ENCODE results near the gene RIPOR3.
"Not testable (repeated sequence)": the region's sequence is repeated elsewhere in the genome, so short reads cannot be mapped to it uniquely, and the experiment has no call there.

RIPOR3 gene

GRCh38 chr20:50673466-50674137 lies 17.7 kb downstream of the RIPOR3 start:
- H3K4me1 Mint-ChIP-seq (ENCODE audit: low read depth): no peaks in the 10 kb centered on the region
- H3K9me3 Mint-ChIP-seq: no peaks in the 10 kb centered on the region
- intact Hi-C loops (cut with micrococcal nuclease): no loop called here
- H3K27ac Mint-ChIP-seq: no peak overlapping the region
- no peak overlapping the region for H3K4me3 Mint-ChIP-seq
- H3K36me3 Mint-ChIP-seq (ENCODE audit: low read depth): no peaks in the 10 kb centered on the region
- peaks cover 2% of the 10 kb centered on the region for H3K27me3 Mint-ChIP-seq

DNA sequence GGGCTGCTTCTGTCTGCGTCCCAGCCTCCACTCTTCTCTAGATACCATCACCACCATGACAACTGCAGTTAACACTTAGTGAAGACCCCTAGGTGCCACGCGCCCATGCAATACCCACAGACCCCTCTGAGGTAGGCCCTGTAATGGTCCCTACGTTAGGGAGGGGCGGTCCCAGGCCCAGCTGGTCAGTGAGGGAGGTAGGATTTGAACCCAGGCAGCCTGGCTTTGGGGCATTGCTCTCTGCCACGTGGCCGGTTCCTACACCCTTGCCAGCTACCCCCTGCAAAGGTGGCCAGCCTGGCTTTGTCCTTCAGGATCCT lies 18.2 kb downstream of the RIPOR3 start:
- Mint-ChIP-seq H3K4me1 (ENCODE audit: low read depth) (no peaks in the 10 kb centered on the region), H3K27me3 (peaks cover 2% of the 10 kb centered on the region), H3K36me3 (ENCODE audit: low read depth) (no peaks in the 10 kb centered on the region), H3K4me3 (no peak overlapping the region), H3K27ac (no peak overlapping the region), H3K9me3 (no peaks in the 10 kb centered on the region)
- intact Hi-C loops (cut with micrococcal nuclease): no loop called here

- intact Hi-C loops (cut with micrococcal nuclease): no loop called here
- Mint-ChIP-seq H3K27ac (no peak overlapping the region), H3K9me3 (no peaks in the 10 kb centered on the region), H3K27me3 (peaks cover 2% of the 10 kb centered on the region), H3K36me3 (ENCODE audit: low read depth) (no peaks in the 10 kb centered on the region), H3K4me3 (no peak overlapping the region), H3K4me1 (ENCODE audit: low read depth) (no peaks in the 10 kb centered on the region)
Measured at GRCh38 chr20:50672400-50673145, 18.8 kb downstream of the RIPOR3 start.

GRCh38 chr20:50671626-50672025 lies 19.7 kb downstream of the RIPOR3 start:
- intact Hi-C loops (cut with micrococcal nuclease): no loop called here
- no peaks in the 10 kb centered on the region for H3K9me3 Mint-ChIP-seq
- H3K36me3 Mint-ChIP-seq (ENCODE audit: low read depth): no peaks in the 10 kb centered on the region
- H3K4me1 Mint-ChIP-seq (ENCODE audit: low read depth): no peaks in the 10 kb centered on the region
- no peak overlapping the region for H3K27ac Mint-ChIP-seq
- no peak overlapping the region for H3K4me3 Mint-ChIP-seq
- peaks cover 2% of the 10 kb centered on the region for H3K27me3 Mint-ChIP-seq

- H3K4me1 Mint-ChIP-seq (ENCODE audit: low read depth); H3K36me3 Mint-ChIP-seq (ENCODE audit: low read depth); H3K27me3 Mint-ChIP-seq; H3K27ac Mint-ChIP-seq; H3K4me3 Mint-ChIP-seq; H3K9me3 Mint-ChIP-seq; intact Hi-C loops (cut with micrococcal nuclease): not testable (repeated sequence)
Measured at GRCh38 chr20:50671010-50671409, 20.3 kb downstream of the RIPOR3 start.

DNA sequence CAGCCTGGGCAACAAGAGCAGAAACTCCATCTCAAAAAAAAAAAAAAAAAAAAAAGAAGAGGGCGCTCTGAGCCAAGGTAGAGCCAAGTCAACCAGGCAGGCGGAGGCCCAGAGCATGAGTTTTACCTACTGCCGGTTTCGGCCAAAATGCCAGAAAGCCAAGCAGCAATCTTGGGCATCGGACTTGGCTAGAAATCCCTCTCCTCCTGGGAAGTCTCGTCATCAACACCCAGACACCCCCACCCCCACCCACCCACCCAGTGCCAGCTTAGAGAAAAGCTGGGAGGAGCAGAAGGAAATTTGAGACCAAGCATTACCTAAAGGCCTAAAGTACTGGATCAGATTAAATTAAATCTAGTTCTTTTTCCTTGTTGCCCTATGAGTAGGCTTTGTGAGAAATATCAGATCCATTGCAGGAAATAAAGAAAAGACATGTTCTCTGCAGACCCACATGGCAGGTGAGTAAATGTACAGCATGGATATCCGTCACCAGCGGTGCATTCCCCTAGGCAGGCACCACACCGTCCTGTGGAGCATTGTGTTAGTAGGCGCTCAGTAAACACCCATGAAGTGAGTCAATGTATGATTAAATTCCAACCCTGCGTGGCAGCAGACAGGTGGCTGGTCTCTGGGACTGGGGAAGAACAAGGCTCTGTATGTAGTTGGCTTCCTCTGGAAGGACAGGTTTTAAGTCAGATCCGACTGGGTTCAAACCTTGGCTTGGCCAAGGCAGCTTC lies 21.0 kb downstream of the RIPOR3 start:
- H3K36me3 Mint-ChIP-seq (ENCODE audit: low read depth): no peaks in the 10 kb centered on the region
- H3K27ac Mint-ChIP-seq: no peak overlapping the region
- intact Hi-C loops (cut with micrococcal nuclease): no loop called here
- H3K27me3 Mint-ChIP-seq: peaks cover 2% of the 10 kb centered on the region
- H3K9me3 Mint-ChIP-seq: no peaks in the 10 kb centered on the region
- no peak overlapping the region for H3K4me3 Mint-ChIP-seq
- H3K4me1 Mint-ChIP-seq (ENCODE audit: low read depth): no peaks in the 10 kb centered on the region

- intact Hi-C loops (cut with micrococcal nuclease): no loop called here
- Mint-ChIP-seq H3K36me3 (ENCODE audit: low read depth) (no peaks in the 10 kb centered on the region), H3K4me1 (ENCODE audit: low read depth) (no peaks in the 10 kb centered on the region), H3K9me3 (no peaks in the 10 kb centered on the region), H3K27ac (no peak overlapping the region), H3K4me3 (no peak overlapping the region), H3K27me3 (peaks cover 2% of the 10 kb centered on the region)
Measured at GRCh38 chr20:50668798-50669197, 22.5 kb downstream of the RIPOR3 start.

DNA sequence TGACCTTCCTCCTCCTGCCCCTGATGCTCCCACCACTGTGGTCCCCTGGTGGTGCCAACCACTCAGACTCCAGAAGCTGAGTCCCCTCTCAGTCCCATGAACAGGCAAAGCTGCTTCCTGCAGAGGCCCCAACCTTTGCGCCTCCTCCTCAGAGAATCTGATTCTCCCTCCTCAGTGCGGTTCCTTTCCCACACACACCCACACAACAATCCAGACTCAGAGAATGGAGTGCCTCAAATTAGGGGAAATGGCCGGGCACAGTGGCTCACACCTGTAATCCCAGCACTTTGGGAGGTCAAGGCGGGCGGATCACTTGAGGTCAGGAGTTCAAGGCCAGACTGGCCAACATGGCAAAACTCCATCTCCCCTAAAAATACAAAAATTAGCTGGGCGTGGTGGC lies 23.0 kb downstream of the RIPOR3 start:
- intact Hi-C loops (cut with micrococcal nuclease): no loop called here
- H3K27ac Mint-ChIP-seq: no peak overlapping the region
- peaks cover 2% of the 10 kb centered on the region for H3K27me3 Mint-ChIP-seq
- no peaks in the 10 kb centered on the region for H3K36me3 Mint-ChIP-seq (ENCODE audit: low read depth)
- H3K4me1 Mint-ChIP-seq (ENCODE audit: low read depth): no peaks in the 10 kb centered on the region
- no peak overlapping the region for H3K4me3 Mint-ChIP-seq
- no peaks in the 10 kb centered on the region for H3K9me3 Mint-ChIP-seq

DNA sequence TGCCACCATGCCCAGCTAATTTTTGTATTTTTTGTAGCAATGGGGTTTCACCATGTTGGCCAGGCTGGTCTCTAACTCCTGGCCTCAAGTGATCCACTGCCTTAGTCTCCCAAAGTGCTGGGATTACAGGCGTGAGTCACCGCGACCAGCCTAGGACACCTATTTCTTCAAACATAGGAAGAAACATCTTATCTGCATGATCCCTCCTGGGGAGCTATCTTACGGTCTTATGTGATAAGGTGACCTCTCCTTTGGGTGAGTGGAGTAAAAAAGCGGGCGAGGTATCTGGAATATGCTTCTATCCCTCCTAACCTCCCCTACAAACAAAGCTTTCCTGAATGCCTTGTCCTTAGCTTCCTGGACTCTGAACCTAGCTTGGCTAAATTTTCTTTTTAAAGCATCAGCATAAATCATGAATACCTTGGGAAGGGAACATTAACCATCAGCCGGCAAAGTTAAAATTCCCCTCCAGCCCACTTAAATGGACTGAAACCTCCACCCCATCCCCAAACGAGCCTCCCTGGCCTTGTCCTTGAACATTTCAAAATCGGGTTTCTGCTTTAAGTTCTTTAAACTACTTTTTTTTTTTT lies 24.5 kb downstream of the RIPOR3 start:
- no peaks in the 10 kb centered on the region for H3K4me1 Mint-ChIP-seq (ENCODE audit: low read depth)
- peaks cover 2% of the 10 kb centered on the region for H3K27me3 Mint-ChIP-seq
- no peaks in the 10 kb centered on the region for H3K9me3 Mint-ChIP-seq
- no peaks in the 10 kb centered on the region for H3K36me3 Mint-ChIP-seq (ENCODE audit: low read depth)
- no peak overlapping the region for H3K4me3 Mint-ChIP-seq
- no peak overlapping the region for H3K27ac Mint-ChIP-seq
- intact Hi-C loops (cut with micrococcal nuclease): no loop called here

DNA sequence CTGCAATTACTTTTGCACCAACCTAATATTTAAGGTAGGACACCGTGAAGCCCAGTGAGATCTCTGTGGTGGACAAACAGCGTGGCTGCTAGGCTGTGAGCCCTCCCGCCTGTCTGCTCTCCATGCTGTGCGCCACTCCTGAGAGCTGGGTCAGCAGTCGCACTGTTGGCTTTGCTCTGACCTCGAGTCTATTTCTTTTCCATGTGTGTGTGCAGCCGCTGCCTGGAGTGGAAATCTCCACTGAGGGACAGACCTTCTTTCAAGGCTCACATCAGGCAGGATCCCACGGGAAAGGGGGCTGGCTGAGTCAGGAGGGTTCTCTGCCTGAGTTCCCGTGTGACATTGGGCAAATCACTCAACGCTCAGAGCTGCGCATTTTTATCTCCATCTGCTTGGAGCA lies 27.1 kb downstream of the RIPOR3 start:
- no peak overlapping the region for H3K4me3 Mint-ChIP-seq
- intact Hi-C loops (cut with micrococcal nuclease): no loop called here
- H3K4me1 Mint-ChIP-seq (ENCODE audit: low read depth): peaks cover 5% of the 10 kb centered on the region
- H3K27ac Mint-ChIP-seq: no peak overlapping the region
- no peaks in the 10 kb centered on the region for H3K9me3 Mint-ChIP-seq
- H3K27me3 Mint-ChIP-seq: peaks cover 3% of the 10 kb centered on the region
- no peaks in the 10 kb centered on the region for H3K36me3 Mint-ChIP-seq (ENCODE audit: low read depth)

- H3K9me3 Mint-ChIP-seq: no peaks in the 10 kb centered on the region
- H3K27ac Mint-ChIP-seq: no peak overlapping the region
- H3K4me1 Mint-ChIP-seq (ENCODE audit: low read depth): peaks cover 5% of the 10 kb centered on the region
- H3K4me3 Mint-ChIP-seq: no peak overlapping the region
- no peaks in the 10 kb centered on the region for H3K36me3 Mint-ChIP-seq (ENCODE audit: low read depth)
- intact Hi-C loops (cut with micrococcal nuclease): no loop called here
- peaks cover 3% of the 10 kb centered on the region for H3K27me3 Mint-ChIP-seq
Measured at GRCh38 chr20:50663095-50663821, 28.1 kb downstream of the RIPOR3 start.

DNA sequence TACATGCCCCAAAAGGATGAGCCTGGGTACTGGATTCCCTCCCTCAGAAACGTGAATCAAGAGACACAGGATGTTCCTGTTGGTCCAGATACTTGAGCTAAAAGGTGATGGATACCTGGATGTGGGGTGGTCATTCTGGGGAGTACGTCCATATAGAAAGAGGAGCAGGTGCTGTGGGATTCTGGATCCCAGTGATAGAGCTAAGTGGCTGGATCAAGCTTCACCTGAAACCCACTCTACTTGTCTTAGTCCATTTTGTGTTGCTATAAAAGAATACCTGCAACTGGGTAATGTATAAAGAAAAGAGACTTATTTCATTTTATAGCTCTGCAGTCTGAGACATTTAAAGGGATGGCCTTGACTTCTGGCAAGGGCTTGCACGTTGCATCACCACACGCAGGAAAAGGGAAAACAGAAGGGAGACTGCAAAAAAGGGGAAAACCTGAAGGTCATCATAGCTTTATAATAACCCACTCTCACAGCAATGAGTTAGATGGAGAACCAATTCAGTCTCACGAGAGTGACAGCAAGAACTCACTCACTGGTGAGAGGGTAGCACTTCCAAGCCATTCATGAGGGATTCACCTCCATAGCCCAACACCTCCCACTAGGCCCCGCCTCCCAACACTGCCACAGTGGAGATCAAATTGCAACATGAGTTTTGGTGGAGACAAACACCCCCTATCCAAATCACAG lies 31.2 kb downstream of the RIPOR3 start:
- Mint-ChIP-seq H3K27me3 (peaks cover 3% of the 10 kb centered on the region), H3K27ac (no peak overlapping the region), H3K4me1 (ENCODE audit: low read depth) (peaks cover 5% of the 10 kb centered on the region), H3K4me3 (no peak overlapping the region), H3K36me3 (ENCODE audit: low read depth) (no peaks in the 10 kb centered on the region), H3K9me3 (no peaks in the 10 kb centered on the region)
- intact Hi-C loops (cut with micrococcal nuclease): no loop called here

DNA sequence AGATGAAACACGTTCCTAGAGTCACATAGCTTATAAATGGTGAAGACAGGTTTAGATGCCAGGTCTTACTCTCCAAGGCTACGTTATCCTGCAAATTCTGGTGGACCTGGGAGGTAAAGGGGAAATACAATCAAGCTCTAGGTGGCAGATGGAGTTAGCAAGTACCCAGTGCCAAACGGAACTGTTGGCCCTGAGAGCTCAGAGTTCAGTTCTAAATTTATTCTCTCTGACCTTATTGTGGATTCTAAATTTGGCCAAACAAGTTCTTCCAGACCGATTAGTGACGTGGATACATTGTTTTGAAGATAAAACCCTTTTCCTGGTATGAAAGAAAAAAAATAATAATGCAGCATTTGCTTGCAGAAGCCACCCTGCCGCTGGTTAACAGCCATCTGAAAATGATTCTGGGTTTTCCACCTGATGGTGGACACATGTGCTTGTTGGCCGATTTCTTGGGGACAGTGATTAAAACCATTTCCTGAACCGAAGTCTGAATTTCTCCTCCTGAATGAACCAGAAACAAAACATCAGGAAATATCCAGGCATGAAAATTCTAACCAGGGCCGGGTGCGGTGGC lies 32.5 kb downstream of the RIPOR3 start:
- Mint-ChIP-seq H3K9me3 (no peaks in the 10 kb centered on the region), H3K4me1 (ENCODE audit: low read depth) (peaks cover 5% of the 10 kb centered on the region), H3K4me3 (no peak overlapping the region), H3K27me3 (peaks cover 3% of the 10 kb centered on the region), H3K36me3 (ENCODE audit: low read depth) (no peaks in the 10 kb centered on the region), H3K27ac (no peak overlapping the region)
- intact Hi-C loops (cut with micrococcal nuclease): no loop called here
